A549 (cell line): ENCODE measurements around the gene GPR142.

Experiments
- CBX2 ChIP-seq: fragments of 200-600 bp; sonication (generic); IDR thresholded peaks from 2 replicates; pipeline ENCODE4 v1.6.1; 2016; ENCODE audit warnings: low read depth, mild to moderate bottlenecking, borderline replicate concordance
- E2F6 ChIP-seq: IDR thresholded peaks from 2 replicates; pipeline ENCODE4 v1.6.1; 2012; ENCODE audit warnings: low read depth, borderline replicate concordance
- EHMT2 ChIP-seq: fragments of 200-600 bp; sonication (generic); IDR thresholded peaks from 2 replicates; pipeline ENCODE4 v1.6.1; 2016; ENCODE audit warnings: antibody characterized with exemption, low read depth, mild to moderate bottlenecking, moderate library complexity
- EP300 ChIP-seq, 2 experiments: fragments of >200 bp; sonication (Bioruptor Twin); formaldehyde crosslinking; IDR thresholded peaks; 2 replicates in 1 of 2; 3 replicates in 1 of 2; pipeline ENCODE4 v1.6.1; 2016 to 2017
- JUN ChIP-seq, 2 experiments: fragments of >200 bp; sonication (Bioruptor Twin); formaldehyde crosslinking; IDR thresholded peaks; 2 replicates in 1 of 2; 3 replicates in 1 of 2; pipeline ENCODE4 v1.6.1; 2016 to 2017
- KDM5A ChIP-seq: fragments of 200-600 bp; sonication (generic); IDR thresholded peaks from 2 replicates; pipeline ENCODE4 v1.6.1; 2016; ENCODE audit warnings: antibody characterized with exemption, mild to moderate bottlenecking
- POLR2A ChIP-seq: IDR thresholded peaks from 2 replicates; pipeline ENCODE4 v1.6.1; 2012; ENCODE audit warnings: mild to moderate bottlenecking, low read length
- TF ChIP-seq, protein P1 (sequence below): fragments of >200 bp; sonication (Bioruptor Twin); formaldehyde crosslinking; IDR thresholded peaks from 3 replicates; pipeline ENCODE4 v1.5.1; 2016
- TF ChIP-seq, protein P2 (sequence below): IDR thresholded peaks from 2 replicates; pipeline ENCODE4 v1.6.1; 2012

DNA sequence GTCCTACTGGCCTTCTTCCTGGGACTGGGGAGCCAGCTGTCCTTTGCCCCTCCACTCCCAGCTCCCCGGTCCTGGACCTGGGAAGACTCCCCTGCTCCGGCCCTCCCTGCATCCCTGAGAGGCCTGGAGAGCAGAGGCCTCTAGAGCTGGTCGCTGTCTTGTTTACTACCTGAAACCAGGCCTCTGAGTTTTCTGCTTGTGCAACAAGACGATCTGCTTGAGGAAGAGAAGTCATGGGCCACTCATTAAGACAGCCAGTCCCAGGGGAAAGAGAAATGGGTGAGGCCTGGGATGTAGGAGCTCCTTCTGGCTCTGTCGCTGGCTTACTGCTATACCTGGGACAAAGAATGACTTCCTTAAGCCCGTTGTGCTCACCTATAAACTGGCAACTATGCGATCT lies 34.7 kb downstream of the GPR142 start:
- TF ChIP-seq POLR2A, result no peak
- no peak for TF ChIP-seq EP300 (IDR thresholded peaks at IDR 0.05)
- TF ChIP-seq, protein P1, sequence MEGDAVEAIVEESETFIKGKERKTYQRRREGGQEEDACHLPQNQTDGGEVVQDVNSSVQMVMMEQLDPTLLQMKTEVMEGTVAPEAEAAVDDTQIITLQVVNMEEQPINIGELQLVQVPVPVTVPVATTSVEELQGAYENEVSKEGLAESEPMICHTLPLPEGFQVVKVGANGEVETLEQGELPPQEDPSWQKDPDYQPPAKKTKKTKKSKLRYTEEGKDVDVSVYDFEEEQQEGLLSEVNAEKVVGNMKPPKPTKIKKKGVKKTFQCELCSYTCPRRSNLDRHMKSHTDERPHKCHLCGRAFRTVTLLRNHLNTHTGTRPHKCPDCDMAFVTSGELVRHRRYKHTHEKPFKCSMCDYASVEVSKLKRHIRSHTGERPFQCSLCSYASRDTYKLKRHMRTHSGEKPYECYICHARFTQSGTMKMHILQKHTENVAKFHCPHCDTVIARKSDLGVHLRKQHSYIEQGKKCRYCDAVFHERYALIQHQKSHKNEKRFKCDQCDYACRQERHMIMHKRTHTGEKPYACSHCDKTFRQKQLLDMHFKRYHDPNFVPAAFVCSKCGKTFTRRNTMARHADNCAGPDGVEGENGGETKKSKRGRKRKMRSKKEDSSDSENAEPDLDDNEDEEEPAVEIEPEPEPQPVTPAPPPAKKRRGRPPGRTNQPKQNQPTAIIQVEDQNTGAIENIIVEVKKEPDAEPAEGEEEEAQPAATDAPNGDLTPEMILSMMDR, result no peak
- TF ChIP-seq, protein P2, sequence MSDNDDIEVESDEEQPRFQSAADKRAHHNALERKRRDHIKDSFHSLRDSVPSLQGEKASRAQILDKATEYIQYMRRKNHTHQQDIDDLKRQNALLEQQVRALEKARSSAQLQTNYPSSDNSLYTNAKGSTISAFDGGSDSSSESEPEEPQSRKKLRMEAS, result no peak
- TF ChIP-seq KDM5A, result no peak
- no peak for TF ChIP-seq CBX2
- TF ChIP-seq JUN (IDR thresholded peaks at IDR 0.05), result no peak
- no peak for TF ChIP-seq E2F6
- TF ChIP-seq EHMT2, result no peak
